Endothelial cell of umbilical vein (primary cell): ENCODE data around the gene BMPER. TPM values are rescaled to one million over a fixed set of nuclear protein-coding genes. Genes with fewer than 3 reads are reported as not detected.
A peak's percentile ranks its signal among the peaks of the same experiment; 100 is the strongest.

Experiments used
- BruUV-seq: library from RNA; stranded (reverse); fragments of 400-500 nt; replicated peaks from 2 replicates; lab custom pipeline; 2021; lab: Mats Ljungman, UMichigan
- CTCF ChIA-PET: fragments of 300-600, 350-600 bp; sonication (Branson Sonifier 250); formaldehyde crosslinking; loops from one replicate; lab custom pipeline; 2021; ENCODE audit warnings: antibody characterized with exemption, inconsistent platforms; lab: Charles Lee
- POLR2A ChIA-PET: fragments of 300-600, 350-600 bp; sonication (Branson Sonifier 250); formaldehyde crosslinking; loops from one replicate; lab custom pipeline; 2021; ENCODE audit warnings: antibody characterized with exemption, inconsistent platforms; lab: Charles Lee
- DNase-seq: peaks from one replicate; pipeline ENCODE4 v3.0.0-alpha.2; 2011; ENCODE audit warnings: low read depth, low spot score
- FAIRE-seq: peaks from 2 replicates; lab custom pipeline; 2011; peaks lifted over from hg19 to GRCh38; lab: Jason Lieb, UNC
- H2AFZ ChIP-seq: 2 replicates; pipeline ENCODE4 v1.6.0; 2012; ENCODE audit warnings: low read depth, low read length, control low read depth, inconsistent platforms
- H3K27ac ChIP-seq: 2 replicates; pipeline ENCODE4 v1.5.1; 2011; ENCODE audit warnings: low read depth, mild to moderate bottlenecking, control low read depth, low read length, moderate library complexity; ENCODE audit not compliant: insufficient read depth
- H3K27me3 ChIP-seq, 2 experiments: 2 replicates each; pipeline versions ENCODE4 v1.6.0 to v1.6.1; 2011; ENCODE audit warnings: low read length in 2 of 2, mixed read lengths in 1 of 2; ENCODE audit not compliant: control insufficient read depth in 2 of 2, insufficient read depth in 2 of 2
- H3K36me3 ChIP-seq, 2 experiments: 2 replicates in 1 of 2; 3 replicates in 1 of 2; pipeline ENCODE4 v1.5.1; 2011; ENCODE audit warnings: low read length in 2 of 2, mild to moderate bottlenecking in 1 of 2, moderate library complexity in 1 of 2; ENCODE audit not compliant: control insufficient read depth in 2 of 2, insufficient read depth in 2 of 2; ENCODE audit errors: extremely low read depth in 1 of 2
- H3K4me1 ChIP-seq: 3 replicates; pipeline ENCODE4 v1.5.1; 2011; ENCODE audit warnings: mild to moderate bottlenecking, low read length; ENCODE audit not compliant: control insufficient read depth, insufficient read depth; ENCODE audit errors: extremely low read depth
- H3K4me2 ChIP-seq: 2 replicates; pipeline ENCODE4 v1.6.1; 2011; ENCODE audit warnings: low read length, control low read depth, mixed read lengths; ENCODE audit not compliant: insufficient read depth
- H3K4me3 ChIP-seq, 3 experiments: fragments of 200-600 bp in 1 of 3; sonication (generic), shearing (Covaris generic) in 1 of 3; replicated peaks in 1 of 3; 2 replicates each; pipeline ENCODE4 v1.5.1; 2011 to 2016; ENCODE audit warnings: control low read depth in 3 of 3, low read length in 3 of 3, mild to moderate bottlenecking in 2 of 3, inconsistent platforms in 1 of 3, low read depth in 1 of 3, moderate library complexity in 1 of 3; ENCODE audit not compliant: insufficient read depth in 1 of 3
- H3K79me2 ChIP-seq: 2 replicates; pipeline ENCODE4 v1.6.0; 2012; ENCODE audit warnings: low read length, inconsistent platforms; ENCODE audit not compliant: control insufficient read depth, insufficient read depth
- H3K9ac ChIP-seq: replicated peaks from 2 replicates; pipeline ENCODE3; 2011; ENCODE audit warnings: low read length, control low read depth; ENCODE audit not compliant: insufficient read depth; ENCODE audit errors: extremely low read depth
- H3K9me1 ChIP-seq: replicated peaks from 3 replicates; pipeline ENCODE4 v1.6.0; 2011; ENCODE audit warnings: mild to moderate bottlenecking, low read length; ENCODE audit not compliant: control insufficient read depth, insufficient read depth; ENCODE audit errors: extremely low read depth
- H3K9me3 ChIP-seq: replicated peaks from 2 replicates; pipeline ENCODE4 v1.5.1; 2012; ENCODE audit warnings: low read length, inconsistent platforms; ENCODE audit not compliant: control insufficient read depth, insufficient read depth
- H4K20me1 ChIP-seq: replicated peaks from 2 replicates; pipeline ENCODE3; 2011; ENCODE audit warnings: mild to moderate bottlenecking, low read length; ENCODE audit not compliant: control insufficient read depth, insufficient read depth; ENCODE audit errors: extremely low read depth
- CTCF ChIP-seq, 2 donors: IDR thresholded peaks; 1 replicate in 1 of 2; 2 replicates in 1 of 2; pipeline ENCODE4 v1.5.1; 2011; ENCODE audit warnings: low read length in 2 of 2, mild to moderate bottlenecking in 2 of 2, moderate library complexity in 2 of 2, control low read depth in 1 of 2, inconsistent platforms in 1 of 2, low read depth in 1 of 2; ENCODE audit not compliant: insufficient read depth in 1 of 2; ENCODE audit errors: extremely low read depth in 1 of 2
- EZH2 ChIP-seq: IDR thresholded peaks from 2 replicates; pipeline ENCODE4 v1.6.1; 2012; ENCODE audit warnings: borderline replicate concordance, low read depth, mild to moderate bottlenecking, moderate library complexity, low read length, inconsistent platforms; ENCODE audit not compliant: severe bottlenecking
- FOS ChIP-seq: IDR thresholded peaks from 2 replicates; pipeline ENCODE4 v1.6.1; 2011; ENCODE audit warnings: mild to moderate bottlenecking, low read length, moderate library complexity, borderline replicate concordance; ENCODE audit not compliant: insufficient read depth
- GATA2 ChIP-seq: IDR thresholded peaks from 2 replicates; pipeline ENCODE4 v1.7.0; 2011; ENCODE audit warnings: low read depth, mild to moderate bottlenecking, moderate library complexity, mixed read lengths, low read length; ENCODE audit not compliant: insufficient read length, insufficient read depth
- JUN ChIP-seq: IDR thresholded peaks from 2 replicates; pipeline ENCODE4 v1.6.1; 2011; ENCODE audit warnings: borderline replicate concordance, low read depth; ENCODE audit not compliant: insufficient read length, insufficient read depth
- MAX ChIP-seq: IDR thresholded peaks from 2 replicates; pipeline ENCODE4 v1.6.1; 2011; ENCODE audit not compliant: insufficient read depth, insufficient read length
- MYC ChIP-seq: IDR thresholded peaks from one replicate; pipeline ENCODE4 v1.6.1; 2011; ENCODE audit warnings: mild to moderate bottlenecking, low read depth, low read length
- POLR2A ChIP-seq: IDR thresholded peaks from 2 replicates; pipeline ENCODE4 v1.6.1; 2012; ENCODE audit warnings: low read depth, mild to moderate bottlenecking, control low read depth, low read length
- POLR2AphosphoS5 ChIP-seq: IDR thresholded peaks from 2 replicates; pipeline ENCODE4 v1.6.1; 2012; ENCODE audit warnings: low read depth, mild to moderate bottlenecking, control low read depth, low read length, moderate library complexity; ENCODE audit not compliant: insufficient read depth
- dilution Hi-C: fragments of 300-500 bp; cut with MboI; formaldehyde crosslinking; loops from one replicate; pipeline ENCODE4 v1.15.0; 2019; ENCODE audit warnings: low sequenced_read_pairs; ENCODE audit not compliant: extremely low pct_ligation_motif_present
- intact Hi-C: fragments of 100-400 bp; cut with micrococcal nuclease; formaldehyde crosslinking; loops from one replicate; pipeline ENCODE4 v1.10.0; 2022
- polyA plus RNA-seq, 4 experiments: library from polyadenylated mRNA; depleted of rRNA in 3 of 4; stranded (reverse) in 3 of 4; unstranded in 1 of 4; fragments of >200 nt; gene quantifications; 2 replicates each; pipeline versions ENCODE4 v1.2.1 to v1.2.3, GENCODE V29; 2011 to 2012; ENCODE audit warnings: missing spikeins in 1 of 4
- total RNA-seq: library from RNA; stranded (reverse); gene quantifications from 2 replicates; pipeline ENCODE4 v1.2.3, GENCODE V29; 2021

BMPER gene
- total and polyA plus RNA-seq, 2 donors (not counting 3 experiments of a cell fraction or from before 2014, with no cell fraction given) = 0.10 to 0.13 TPM

GRCh38 chr7:34061149-34061548, 155.8 kb downstream of the BMPER start:
- CTCF ChIA-PET = interaction anchor here (0.9 to 1.0 kb wide), 2 partner anchors 9 to 16 kb away, joined by 3 read pairs; no protein-coding TSS in a partner anchor
- H3K4me1 ChIP-seq = peaks cover 5% of the 10 kb centered on the region
- H2AFZ ChIP-seq = no peak overlapping the region
- POLR2A ChIA-PET = no interaction called here
- TF ChIP-seq GATA2 (peak; percentile 82), CTCF (IDR thresholded peaks at IDR 0.05; ENCODE audit: extremely low read depth in 1 of 2, insufficient read depth in 1 of 2, low read depth in 1 of 2, low read length in 2 of 2) (no peak), FOS (peak; percentile 39), POLR2A (no peak), POLR2AphosphoS5 (no peak), MYC (no peak)
- no peaks in the 10 kb centered on the region for H3K9me3 ChIP-seq
- H3K9ac ChIP-seq = no peak overlapping the region
- FAIRE-seq = no peak
- H3K36me3 ChIP-seq = no peaks in the 10 kb centered on the region
- intact Hi-C loops (no loop called here), dilution Hi-C loops (no loop called here)
- no peak overlapping the region for H3K27ac ChIP-seq
- no peaks in the 10 kb centered on the region for H4K20me1 ChIP-seq
- DNase-seq = peak; percentile 50
- H3K4me3 ChIP-seq = no peak overlapping the region
- H3K9me1 ChIP-seq = no peaks in the 10 kb centered on the region
- peak overlapping the region; percentile 4 for H3K4me2 ChIP-seq
- no TSS peak for BruUV-seq
- no peaks in the 10 kb centered on the region for H3K27me3 ChIP-seq
- H3K79me2 ChIP-seq = no peaks in the 10 kb centered on the region

GRCh38 chr7:34062341-34062740, 157.0 kb downstream of the BMPER start:
- intact Hi-C loops = no loop called here

More at GRCh38 chr7:34062341-34062740, 157.0 kb downstream of the BMPER start:
- H2AFZ ChIP-seq = no peak overlapping the region
- BruUV-seq = no TSS peak
- no peak overlapping the region for H3K4me3 ChIP-seq
- H3K27ac ChIP-seq = no peak overlapping the region
- H3K9me3 ChIP-seq = no peaks in the 10 kb centered on the region
- no peak overlapping the region for H3K9ac ChIP-seq
- DNase-seq (no peak), FAIRE-seq (no peak)
- dilution Hi-C loops = no loop called here
- H4K20me1 ChIP-seq = no peaks in the 10 kb centered on the region
- H3K27me3 ChIP-seq = no peaks in the 10 kb centered on the region
- CTCF ChIA-PET = interaction anchor here (1.6 kb wide), 1 partner anchor 11 kb away, joined by 5 read pairs; no protein-coding TSS in a partner anchor
- H3K4me1 ChIP-seq = peaks cover 5% of the 10 kb centered on the region
- no peaks in the 10 kb centered on the region for H3K9me1 ChIP-seq
- no peak overlapping the region for H3K4me2 ChIP-seq
- no peaks in the 10 kb centered on the region for H3K36me3 ChIP-seq
- no peaks in the 10 kb centered on the region for H3K79me2 ChIP-seq
- POLR2A ChIA-PET = no interaction called here
- TF ChIP-seq JUN (no peak), GATA2 (no peak), POLR2A (no peak), EZH2 (no peak), MAX (no peak), MYC (no peak), CTCF (IDR thresholded peaks at IDR 0.05; ENCODE audit: extremely low read depth in 1 of 2, insufficient read depth in 1 of 2, low read depth in 1 of 2, low read length in 2 of 2) (no peak), POLR2AphosphoS5 (no peak), FOS (no peak)
